Measurements from ENCODE around the gene C16orf95. TPM values are rescaled to one million over a fixed set of nuclear protein-coding genes. Genes with fewer than 3 reads are reported as not detected.
A peak's percentile ranks its signal among the peaks of the same experiment; 100 is the strongest.

The C16orf95 gene
- total and polyA plus RNA-seq, 2 donors (not counting 1 experiment from before 2014, with no cell fraction given) = 1.5 to 2.5 TPM

DNA sequence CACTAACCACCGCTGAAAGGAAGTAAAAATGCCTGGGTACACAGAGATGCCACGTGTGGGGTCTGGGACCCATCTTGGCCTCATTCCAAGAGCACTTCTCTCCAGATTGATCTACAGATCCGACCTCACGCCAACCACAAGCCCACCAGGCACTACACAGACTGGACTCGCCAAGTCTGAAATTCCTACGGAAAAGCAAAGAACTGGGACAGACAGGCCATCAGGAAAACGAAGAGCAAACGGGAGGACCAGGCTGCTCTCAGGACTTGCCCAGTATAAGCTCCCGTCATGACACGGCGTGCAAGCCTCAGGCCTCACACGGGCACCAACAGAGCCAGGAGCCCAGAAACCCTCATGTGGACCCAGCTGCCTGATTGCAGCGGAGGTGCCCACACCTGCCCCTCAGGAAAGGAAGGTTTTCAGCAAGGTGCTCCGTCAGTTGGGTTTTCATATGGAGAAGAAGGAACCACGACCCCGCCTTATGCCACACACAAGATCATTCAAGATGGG lies 20.1 kb upstream of the C16orf95 start:
- ChIA-PET POLR2A (no interaction called here), CTCF (no interaction called here)
- Histone ChIP-seq H3K9ac (ENCODE audit: low read length) (no peak overlapping the region), H3K4me3 (ENCODE audit: control extremely low read depth in 1 of 5, extremely low read depth in 1 of 5, insufficient read depth in 1 of 5, low read depth in 2 of 5, low read length in 4 of 5) (no peak overlapping the region), H3K27me3 (replicated peaks in 1 of 4; ENCODE audit: control extremely low read depth in 1 of 4, control insufficient read depth in 3 of 4, insufficient read depth in 4 of 4, low read length in 3 of 4) (no peaks in the 10 kb centered on the region), H2AFZ (ENCODE audit: insufficient read depth, low read depth, low read length, poor library complexity, severe bottlenecking) (no peak overlapping the region), H4K20me1 (ENCODE audit: control insufficient read depth, insufficient read depth, low read length, poor library complexity, severe bottlenecking) (no peaks in the 10 kb centered on the region), H3K36me3 (replicated peaks in 1 of 2; ENCODE audit: control extremely low read depth in 1 of 2, control insufficient read depth in 1 of 2, extremely low read depth in 1 of 2, insufficient read depth in 2 of 2, low read length in 1 of 2) (peaks cover 0 to 44% of the 10 kb centered on the region in 2 experiments), H3K4me1 (ENCODE audit: control insufficient read depth in 2 of 2, insufficient read depth in 2 of 2, low read length in 2 of 2) (peaks cover 11% of the 10 kb centered on the region in 2 donors), H3K79me2 (ENCODE audit: control insufficient read depth, insufficient read depth, low read length) (peaks cover 7% of the 10 kb centered on the region), H3K27ac (ENCODE audit: low read length in 2 of 2) (no peak overlapping the region), H3K4me2 (replicated peaks; ENCODE audit: low read depth, low read length, poor library complexity, severe bottlenecking) (peak overlapping the region; percentile 44), H3K9me3 (ENCODE audit: control extremely low read depth in 1 of 3, control insufficient read depth in 2 of 3, insufficient read depth in 1 of 3, low read length in 2 of 3) (no peaks in the 10 kb centered on the region)
- no peak for ATAC-seq (ENCODE audit: low read depth)
- H3K27me3 Mint-ChIP-seq = no peaks in the 10 kb centered on the region
- no peak for DNase-seq
- H3K27ac Mint-ChIP-seq = peak overlapping the region; percentile 15
- WGBS (ENCODE audit: insufficient coverage) = 24% methylated on average over 13 of the region's 16 CpGs
- H3K4me1 Mint-ChIP-seq = peaks cover 12% of the 10 kb centered on the region
- no peak overlapping the region for H3K4me3 Mint-ChIP-seq
- H3K9me3 Mint-ChIP-seq (ENCODE audit: insufficient read depth) = no peaks in the 10 kb centered on the region
- no peak for TF ChIP-seq EZH2 (IDR thresholded peaks at IDR 0.05; ENCODE audit: borderline replicate concordance, insufficient read depth, low read depth, low read length, poor library complexity, severe bottlenecking)
- TF ChIP-seq, protein P1, sequence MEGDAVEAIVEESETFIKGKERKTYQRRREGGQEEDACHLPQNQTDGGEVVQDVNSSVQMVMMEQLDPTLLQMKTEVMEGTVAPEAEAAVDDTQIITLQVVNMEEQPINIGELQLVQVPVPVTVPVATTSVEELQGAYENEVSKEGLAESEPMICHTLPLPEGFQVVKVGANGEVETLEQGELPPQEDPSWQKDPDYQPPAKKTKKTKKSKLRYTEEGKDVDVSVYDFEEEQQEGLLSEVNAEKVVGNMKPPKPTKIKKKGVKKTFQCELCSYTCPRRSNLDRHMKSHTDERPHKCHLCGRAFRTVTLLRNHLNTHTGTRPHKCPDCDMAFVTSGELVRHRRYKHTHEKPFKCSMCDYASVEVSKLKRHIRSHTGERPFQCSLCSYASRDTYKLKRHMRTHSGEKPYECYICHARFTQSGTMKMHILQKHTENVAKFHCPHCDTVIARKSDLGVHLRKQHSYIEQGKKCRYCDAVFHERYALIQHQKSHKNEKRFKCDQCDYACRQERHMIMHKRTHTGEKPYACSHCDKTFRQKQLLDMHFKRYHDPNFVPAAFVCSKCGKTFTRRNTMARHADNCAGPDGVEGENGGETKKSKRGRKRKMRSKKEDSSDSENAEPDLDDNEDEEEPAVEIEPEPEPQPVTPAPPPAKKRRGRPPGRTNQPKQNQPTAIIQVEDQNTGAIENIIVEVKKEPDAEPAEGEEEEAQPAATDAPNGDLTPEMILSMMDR (IDR thresholded peaks at IDR 0.05) = no peak
- intact Hi-C loops (cut with micrococcal nuclease) = no loop called here

DNA sequence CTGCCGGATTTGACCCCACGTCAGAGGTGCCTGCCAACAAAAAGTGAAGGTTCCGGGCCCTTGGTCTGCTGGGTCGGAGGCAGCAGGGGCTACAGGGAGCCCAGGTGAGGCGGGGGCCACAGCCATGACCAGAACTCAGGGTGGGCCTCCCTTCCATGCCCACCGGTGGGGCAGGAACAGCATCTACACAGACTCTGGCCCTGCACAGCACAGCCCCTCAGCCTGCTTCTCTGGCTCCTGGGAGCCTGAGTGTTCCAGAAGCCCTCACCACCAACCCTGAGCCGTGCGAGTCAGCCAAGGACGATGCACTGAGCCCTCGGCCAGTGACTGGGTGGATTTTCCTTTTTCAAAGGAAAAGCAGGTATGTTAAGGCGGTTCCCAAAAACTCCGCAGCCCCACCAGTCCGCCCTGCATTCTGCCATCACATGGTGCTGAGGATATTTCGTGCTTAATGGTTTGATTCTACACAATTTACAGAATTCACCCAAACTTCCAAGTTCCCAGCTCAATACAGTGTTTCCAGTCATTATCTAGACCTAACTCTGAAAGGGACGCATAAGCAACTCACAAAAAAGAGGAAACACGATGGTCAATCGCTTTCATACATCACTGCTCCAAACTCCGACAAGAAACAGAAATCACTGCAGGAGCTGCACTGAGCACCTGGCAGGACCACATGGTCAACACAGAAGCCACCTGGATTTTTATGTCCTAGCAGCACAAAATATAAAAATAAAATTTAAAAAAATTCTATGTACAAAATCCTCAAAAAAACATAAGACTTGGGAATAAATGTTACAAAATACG lies 19.4 kb upstream of the C16orf95 start:
- ChIA-PET CTCF (no interaction called here), POLR2A (no interaction called here)
- no peaks in the 10 kb centered on the region for H3K9me3 ChIP-seq (ENCODE audit: control extremely low read depth in 1 of 3, control insufficient read depth in 2 of 3, insufficient read depth in 1 of 3, low read length in 2 of 3)
- TF ChIP-seq, protein P1 (IDR thresholded peaks at IDR 0.05) = no peak
- TF ChIP-seq EZH2 (IDR thresholded peaks at IDR 0.05; ENCODE audit: borderline replicate concordance, insufficient read depth, low read depth, low read length, poor library complexity, severe bottlenecking) = no peak
- H3K36me3 ChIP-seq (replicated peaks in 1 of 2; ENCODE audit: control extremely low read depth in 1 of 2, control insufficient read depth in 1 of 2, extremely low read depth in 1 of 2, insufficient read depth in 2 of 2, low read length in 1 of 2) = peaks cover 0 to 37% of the 10 kb centered on the region in 2 experiments
- Mint-ChIP-seq H3K4me3 (no peak overlapping the region), H3K27ac (no peak overlapping the region), H3K27me3 (no peaks in the 10 kb centered on the region), H3K9me3 (ENCODE audit: insufficient read depth) (no peaks in the 10 kb centered on the region), H3K4me1 (peaks cover 12% of the 10 kb centered on the region)
- H3K27me3 ChIP-seq (replicated peaks in 1 of 4; ENCODE audit: control extremely low read depth in 1 of 4, control insufficient read depth in 3 of 4, insufficient read depth in 4 of 4, low read length in 3 of 4) = no peaks in the 10 kb centered on the region
- no peak overlapping the region for H3K4me3 ChIP-seq (ENCODE audit: control extremely low read depth in 1 of 5, extremely low read depth in 1 of 5, insufficient read depth in 1 of 5, low read depth in 2 of 5, low read length in 4 of 5)
- H3K79me2 ChIP-seq (ENCODE audit: control insufficient read depth, insufficient read depth, low read length) = peaks cover 7% of the 10 kb centered on the region
- WGBS (ENCODE audit: insufficient coverage) = 73% methylated on average over 16 of the region's 19 CpGs
- H3K27ac ChIP-seq (ENCODE audit: low read length in 2 of 2) = no peak overlapping the region
- DNase-seq (no peak), ATAC-seq (ENCODE audit: low read depth) (no peak)
- H3K9ac ChIP-seq (ENCODE audit: low read length) = no peak overlapping the region
- peaks cover 11% of the 10 kb centered on the region in 2 donors for H3K4me1 ChIP-seq (ENCODE audit: control insufficient read depth in 2 of 2, insufficient read depth in 2 of 2, low read length in 2 of 2)
- no peak overlapping the region for H2AFZ ChIP-seq (ENCODE audit: insufficient read depth, low read depth, low read length, poor library complexity, severe bottlenecking)
- no peaks in the 10 kb centered on the region for H4K20me1 ChIP-seq (ENCODE audit: control insufficient read depth, insufficient read depth, low read length, poor library complexity, severe bottlenecking)
- intact Hi-C loops (cut with micrococcal nuclease) = no loop called here
- H3K4me2 ChIP-seq (replicated peaks; ENCODE audit: low read depth, low read length, poor library complexity, severe bottlenecking) = peak overlapping the region; percentile 44

Measured in B cell (primary cell).